Endothelial cell of umbilical vein (primary cell): ENCODE results near the gene KITLG. TPM values are rescaled to one million over a fixed set of nuclear protein-coding genes. Genes with fewer than 3 reads are reported as not detected.

Experiments
- BruUV-seq: library from RNA; stranded (reverse); fragments of 400-500 nt; replicated peaks from 2 replicates; lab custom pipeline; 2021; lab: Mats Ljungman, UMichigan
- CTCF ChIA-PET: fragments of 300-600, 350-600 bp; sonication (Branson Sonifier 250); formaldehyde crosslinking; loops from one replicate; lab custom pipeline; 2021; ENCODE audit warnings: antibody characterized with exemption, inconsistent platforms; lab: Charles Lee
- POLR2A ChIA-PET: fragments of 300-600, 350-600 bp; sonication (Branson Sonifier 250); formaldehyde crosslinking; loops from one replicate; lab custom pipeline; 2021; ENCODE audit warnings: antibody characterized with exemption, inconsistent platforms; lab: Charles Lee
- DNase-seq: peaks from one replicate; pipeline ENCODE4 v3.0.0-alpha.2; 2011; ENCODE audit warnings: low read depth, low spot score
- FAIRE-seq: peaks from 2 replicates; lab custom pipeline; 2011; peaks lifted over from hg19 to GRCh38; lab: Jason Lieb, UNC
- H2AFZ ChIP-seq: 2 replicates; pipeline ENCODE4 v1.6.0; 2012; ENCODE audit warnings: low read depth, low read length, control low read depth, inconsistent platforms
- H3K27ac ChIP-seq: 2 replicates; pipeline ENCODE4 v1.5.1; 2011; ENCODE audit warnings: low read depth, mild to moderate bottlenecking, control low read depth, low read length, moderate library complexity; ENCODE audit not compliant: insufficient read depth
- H3K27me3 ChIP-seq, 2 experiments: 2 replicates each; pipeline versions ENCODE4 v1.6.0 to v1.6.1; 2011; ENCODE audit warnings: low read length in 2 of 2, mixed read lengths in 1 of 2; ENCODE audit not compliant: control insufficient read depth in 2 of 2, insufficient read depth in 2 of 2
- H3K36me3 ChIP-seq, 2 experiments: 2 replicates in 1 of 2; 3 replicates in 1 of 2; pipeline ENCODE4 v1.5.1; 2011; ENCODE audit warnings: low read length in 2 of 2, mild to moderate bottlenecking in 1 of 2, moderate library complexity in 1 of 2; ENCODE audit not compliant: control insufficient read depth in 2 of 2, insufficient read depth in 2 of 2; ENCODE audit errors: extremely low read depth in 1 of 2
- H3K4me1 ChIP-seq: 3 replicates; pipeline ENCODE4 v1.5.1; 2011; ENCODE audit warnings: mild to moderate bottlenecking, low read length; ENCODE audit not compliant: control insufficient read depth, insufficient read depth; ENCODE audit errors: extremely low read depth
- H3K4me2 ChIP-seq: 2 replicates; pipeline ENCODE4 v1.6.1; 2011; ENCODE audit warnings: low read length, control low read depth, mixed read lengths; ENCODE audit not compliant: insufficient read depth
- H3K4me3 ChIP-seq, 3 experiments: fragments of 200-600 bp in 1 of 3; sonication (generic), shearing (Covaris generic) in 1 of 3; replicated peaks in 1 of 3; 2 replicates each; pipeline ENCODE4 v1.5.1; 2011 to 2016; ENCODE audit warnings: control low read depth in 3 of 3, low read length in 3 of 3, mild to moderate bottlenecking in 2 of 3, inconsistent platforms in 1 of 3, low read depth in 1 of 3, moderate library complexity in 1 of 3; ENCODE audit not compliant: insufficient read depth in 1 of 3
- H3K79me2 ChIP-seq: 2 replicates; pipeline ENCODE4 v1.6.0; 2012; ENCODE audit warnings: low read length, inconsistent platforms; ENCODE audit not compliant: control insufficient read depth, insufficient read depth
- H3K9ac ChIP-seq: replicated peaks from 2 replicates; pipeline ENCODE3; 2011; ENCODE audit warnings: low read length, control low read depth; ENCODE audit not compliant: insufficient read depth; ENCODE audit errors: extremely low read depth
- H3K9me1 ChIP-seq: replicated peaks from 3 replicates; pipeline ENCODE4 v1.6.0; 2011; ENCODE audit warnings: mild to moderate bottlenecking, low read length; ENCODE audit not compliant: control insufficient read depth, insufficient read depth; ENCODE audit errors: extremely low read depth
- H3K9me3 ChIP-seq: replicated peaks from 2 replicates; pipeline ENCODE4 v1.5.1; 2012; ENCODE audit warnings: low read length, inconsistent platforms; ENCODE audit not compliant: control insufficient read depth, insufficient read depth
- H4K20me1 ChIP-seq: replicated peaks from 2 replicates; pipeline ENCODE3; 2011; ENCODE audit warnings: mild to moderate bottlenecking, low read length; ENCODE audit not compliant: control insufficient read depth, insufficient read depth; ENCODE audit errors: extremely low read depth
- CTCF ChIP-seq, 2 donors: IDR thresholded peaks; 1 replicate in 1 of 2; 2 replicates in 1 of 2; pipeline ENCODE4 v1.5.1; 2011; ENCODE audit warnings: low read length in 2 of 2, mild to moderate bottlenecking in 2 of 2, moderate library complexity in 2 of 2, control low read depth in 1 of 2, inconsistent platforms in 1 of 2, low read depth in 1 of 2; ENCODE audit not compliant: insufficient read depth in 1 of 2; ENCODE audit errors: extremely low read depth in 1 of 2
- EZH2 ChIP-seq: IDR thresholded peaks from 2 replicates; pipeline ENCODE4 v1.6.1; 2012; ENCODE audit warnings: borderline replicate concordance, low read depth, mild to moderate bottlenecking, moderate library complexity, low read length, inconsistent platforms; ENCODE audit not compliant: severe bottlenecking
- FOS ChIP-seq: IDR thresholded peaks from 2 replicates; pipeline ENCODE4 v1.6.1; 2011; ENCODE audit warnings: mild to moderate bottlenecking, low read length, moderate library complexity, borderline replicate concordance; ENCODE audit not compliant: insufficient read depth
- GATA2 ChIP-seq: IDR thresholded peaks from 2 replicates; pipeline ENCODE4 v1.7.0; 2011; ENCODE audit warnings: low read depth, mild to moderate bottlenecking, moderate library complexity, mixed read lengths, low read length; ENCODE audit not compliant: insufficient read length, insufficient read depth
- JUN ChIP-seq: IDR thresholded peaks from 2 replicates; pipeline ENCODE4 v1.6.1; 2011; ENCODE audit warnings: borderline replicate concordance, low read depth; ENCODE audit not compliant: insufficient read length, insufficient read depth
- MAX ChIP-seq: IDR thresholded peaks from 2 replicates; pipeline ENCODE4 v1.6.1; 2011; ENCODE audit not compliant: insufficient read depth, insufficient read length
- MYC ChIP-seq: IDR thresholded peaks from one replicate; pipeline ENCODE4 v1.6.1; 2011; ENCODE audit warnings: mild to moderate bottlenecking, low read depth, low read length
- POLR2A ChIP-seq: IDR thresholded peaks from 2 replicates; pipeline ENCODE4 v1.6.1; 2012; ENCODE audit warnings: low read depth, mild to moderate bottlenecking, control low read depth, low read length
- POLR2AphosphoS5 ChIP-seq: IDR thresholded peaks from 2 replicates; pipeline ENCODE4 v1.6.1; 2012; ENCODE audit warnings: low read depth, mild to moderate bottlenecking, control low read depth, low read length, moderate library complexity; ENCODE audit not compliant: insufficient read depth
- dilution Hi-C: fragments of 300-500 bp; cut with MboI; formaldehyde crosslinking; loops from one replicate; pipeline ENCODE4 v1.15.0; 2019; ENCODE audit warnings: low sequenced_read_pairs; ENCODE audit not compliant: extremely low pct_ligation_motif_present
- intact Hi-C: fragments of 100-400 bp; cut with micrococcal nuclease; formaldehyde crosslinking; loops from one replicate; pipeline ENCODE4 v1.10.0; 2022
- polyA plus RNA-seq, 4 experiments: library from polyadenylated mRNA; depleted of rRNA in 3 of 4; stranded (reverse) in 3 of 4; unstranded in 1 of 4; fragments of >200 nt; gene quantifications; 2 replicates each; pipeline versions ENCODE4 v1.2.1 to v1.2.3, GENCODE V29; 2011 to 2012; ENCODE audit warnings: missing spikeins in 1 of 4
- total RNA-seq: library from RNA; stranded (reverse); gene quantifications from 2 replicates; pipeline ENCODE4 v1.2.3, GENCODE V29; 2021

The KITLG gene
- total and polyA plus RNA-seq, 2 donors (not counting 3 experiments of a cell fraction or from before 2014, with no cell fraction given), result 3.8 to 32.5 TPM

GRCh38 chr12:88562846-88563582, 17.3 kb downstream of the KITLG start:
- no peaks in the 10 kb centered on the region for H3K9me1 ChIP-seq
- DNase-seq (no peak), FAIRE-seq (no peak)
- H3K4me1 ChIP-seq, result peaks cover 9% of the 10 kb centered on the region
- no peaks in the 10 kb centered on the region for H3K27me3 ChIP-seq
- no peak overlapping the region for H3K27ac ChIP-seq
- TF ChIP-seq MYC (no peak), MAX (no peak), GATA2 (no peak), FOS (no peak), POLR2A (no peak), EZH2 (no peak), JUN (no peak), CTCF (IDR thresholded peaks at IDR 0.05; ENCODE audit: extremely low read depth in 1 of 2, insufficient read depth in 1 of 2, low read depth in 1 of 2, low read length in 2 of 2) (no peak), POLR2AphosphoS5 (no peak)
- CTCF ChIA-PET, result interaction anchor here (1.0 to 5.5 kb wide), 4 partner anchors 9 to 430 kb away, joined by 3 to 32 read pairs (median 6); partner anchors contain the start of gene KITLG
- dilution Hi-C loops (no loop called here), intact Hi-C loops (no loop called here)
- no peak overlapping the region for H2AFZ ChIP-seq
- no peak overlapping the region for H3K4me3 ChIP-seq
- no peak overlapping the region for H3K4me2 ChIP-seq
- H3K9ac ChIP-seq, result no peak overlapping the region
- peaks cover 4% of the 10 kb centered on the region for H3K79me2 ChIP-seq
- H3K36me3 ChIP-seq, result no peaks in the 10 kb centered on the region
- H3K9me3 ChIP-seq, result no peaks in the 10 kb centered on the region
- POLR2A ChIA-PET, result interaction anchor here (2.4 kb wide), 1 partner anchor 17 kb away, joined by 8 read pairs; the partner anchor contains the start of gene KITLG
- H4K20me1 ChIP-seq, result no peaks in the 10 kb centered on the region
- BruUV-seq, result no TSS peak
